Rectal smooth muscle tissue (tissue), 1 donor: Measurements from ENCODE around the gene XPO1.
"Not testable (repeated sequence)": the region's sequence is repeated elsewhere in the genome, so short reads cannot be mapped to it uniquely, and the experiment has no call there.

Experiments used
- H3K27ac ChIP-seq: one replicate; pipeline ENCODE4 v1.7.0; 2013; ENCODE audit warnings: low read depth, low read length, inconsistent platforms
- H3K27me3 ChIP-seq: one replicate; pipeline ENCODE4 v1.7.0; 2013; ENCODE audit warnings: low read length; ENCODE audit not compliant: control insufficient read depth, insufficient read depth
- H3K36me3 ChIP-seq: one replicate; pipeline ENCODE4 v1.7.0; 2013; ENCODE audit warnings: low read length; ENCODE audit not compliant: control insufficient read depth, insufficient read depth
- H3K4me1 ChIP-seq: one replicate; pipeline ENCODE4 v1.7.0; 2013; ENCODE audit warnings: low read length; ENCODE audit not compliant: control insufficient read depth, insufficient read depth
- H3K4me3 ChIP-seq: one replicate; pipeline ENCODE4 v1.7.0; 2013; ENCODE audit warnings: low read length
- H3K9ac ChIP-seq: one replicate; pipeline ENCODE4 v1.7.0; 2013; ENCODE audit warnings: low read length

XPO1 gene

DNA sequence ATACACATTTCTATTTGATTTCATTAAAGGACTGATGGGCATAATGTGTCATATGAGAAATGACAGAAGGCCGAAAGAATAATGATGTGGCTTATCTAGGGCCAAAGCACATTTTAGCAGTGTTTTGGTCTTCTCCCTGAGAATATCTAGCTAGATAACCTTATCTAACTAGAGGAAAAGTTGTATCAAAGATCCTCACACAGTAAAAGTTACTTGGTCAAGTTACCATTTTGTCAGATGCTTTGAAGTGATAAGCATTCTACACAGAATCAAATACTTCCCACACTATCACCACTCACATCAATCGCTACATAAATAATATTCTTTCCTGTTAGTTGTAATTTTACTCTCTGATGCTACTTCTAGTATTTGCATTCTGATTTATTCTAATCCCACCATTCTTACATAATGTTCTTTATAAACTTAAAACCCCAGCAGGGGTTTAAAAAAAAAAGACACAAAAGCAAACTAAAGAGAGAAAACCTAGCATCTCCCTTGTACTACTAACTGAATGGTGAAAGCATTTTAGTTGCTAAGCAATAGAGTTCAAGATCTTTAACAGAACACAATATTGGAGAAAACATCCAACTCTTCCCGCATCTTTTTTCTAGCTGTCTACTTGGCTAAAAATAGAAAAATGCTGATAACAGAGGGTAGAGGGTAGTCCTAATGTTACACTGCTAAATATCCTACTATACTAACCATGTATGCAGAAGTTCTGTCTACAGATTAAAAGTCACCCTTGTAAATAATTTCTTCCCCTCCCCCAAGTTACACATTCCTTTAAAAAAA lies 8.0 kb downstream of the XPO1 start:
- no peak overlapping the region for H3K4me3 ChIP-seq
- peaks cover 2% of the 10 kb centered on the region for H3K36me3 ChIP-seq
- H3K9ac ChIP-seq = no peak overlapping the region
- no peak overlapping the region for H3K27ac ChIP-seq
- H3K4me1 ChIP-seq = peaks cover 2% of the 10 kb centered on the region
- H3K27me3 ChIP-seq = no peaks in the 10 kb centered on the region

DNA sequence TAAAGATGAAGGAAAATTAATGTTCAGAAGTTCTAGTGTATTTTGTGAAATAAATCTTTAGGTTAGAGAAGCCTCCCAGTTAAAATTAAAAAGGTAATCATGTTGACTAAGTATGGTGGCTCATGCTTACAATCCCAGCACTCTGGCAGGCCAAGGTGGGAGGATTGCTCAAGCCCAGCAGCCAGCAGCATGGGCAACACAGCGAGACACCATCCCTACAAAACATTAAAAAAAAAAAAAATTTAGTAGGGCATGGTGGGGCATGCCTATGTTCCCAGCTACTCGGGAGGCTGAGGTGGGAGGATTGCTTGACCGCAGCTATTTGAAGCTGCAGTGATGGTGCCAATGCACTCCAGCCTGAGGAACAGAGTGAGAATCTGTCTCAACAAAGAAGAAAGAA lies 17.9 kb downstream of the XPO1 start:
- Histone ChIP-seq H3K27ac (no peak overlapping the region), H3K4me3 (no peak overlapping the region), H3K36me3 (no peaks in the 10 kb centered on the region)

DNA sequence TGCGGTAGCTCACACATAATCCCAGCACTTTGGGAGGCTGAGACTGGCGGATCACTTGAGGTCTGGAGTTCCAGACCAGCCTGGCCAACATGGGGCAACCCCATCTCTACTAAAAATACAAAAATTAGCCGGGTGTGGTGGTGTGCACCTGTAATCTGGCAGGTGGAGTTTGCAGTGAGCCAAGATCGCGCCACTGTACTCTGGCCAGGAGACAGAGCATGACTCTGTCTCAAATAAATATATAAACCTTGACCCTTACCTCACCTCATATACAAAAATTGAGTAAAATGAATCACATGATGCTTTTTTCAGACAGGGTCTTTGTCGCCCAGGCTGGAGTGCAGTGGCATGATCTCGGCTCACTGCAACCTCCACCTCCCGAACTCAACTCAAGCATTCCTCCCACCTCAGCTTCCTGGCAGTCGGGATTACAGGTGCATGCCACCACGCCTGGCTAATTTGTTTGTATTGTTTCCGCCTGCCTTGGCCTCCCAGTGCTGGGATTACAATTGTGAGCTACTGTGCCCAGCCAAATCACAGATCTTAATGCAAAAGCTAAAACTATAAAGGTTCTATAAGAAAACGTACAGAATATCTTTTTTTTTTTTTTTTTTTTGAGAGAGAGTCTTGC lies 25.3 kb downstream of the XPO1 start:
- Histone ChIP-seq H3K27me3 (no peaks in the 10 kb centered on the region), H3K9ac (no peak overlapping the region), H3K27ac (no peak overlapping the region), H3K36me3 (peaks cover 3% of the 10 kb centered on the region), H3K4me1 (no peaks in the 10 kb centered on the region), H3K4me3 (no peak overlapping the region)

More for the DNA sequence above, 17.9 kb downstream of the XPO1 start:
- H3K27me3 ChIP-seq = no peaks in the 10 kb centered on the region
- H3K4me1 ChIP-seq = no peaks in the 10 kb centered on the region
- no peak overlapping the region for H3K9ac ChIP-seq

DNA sequence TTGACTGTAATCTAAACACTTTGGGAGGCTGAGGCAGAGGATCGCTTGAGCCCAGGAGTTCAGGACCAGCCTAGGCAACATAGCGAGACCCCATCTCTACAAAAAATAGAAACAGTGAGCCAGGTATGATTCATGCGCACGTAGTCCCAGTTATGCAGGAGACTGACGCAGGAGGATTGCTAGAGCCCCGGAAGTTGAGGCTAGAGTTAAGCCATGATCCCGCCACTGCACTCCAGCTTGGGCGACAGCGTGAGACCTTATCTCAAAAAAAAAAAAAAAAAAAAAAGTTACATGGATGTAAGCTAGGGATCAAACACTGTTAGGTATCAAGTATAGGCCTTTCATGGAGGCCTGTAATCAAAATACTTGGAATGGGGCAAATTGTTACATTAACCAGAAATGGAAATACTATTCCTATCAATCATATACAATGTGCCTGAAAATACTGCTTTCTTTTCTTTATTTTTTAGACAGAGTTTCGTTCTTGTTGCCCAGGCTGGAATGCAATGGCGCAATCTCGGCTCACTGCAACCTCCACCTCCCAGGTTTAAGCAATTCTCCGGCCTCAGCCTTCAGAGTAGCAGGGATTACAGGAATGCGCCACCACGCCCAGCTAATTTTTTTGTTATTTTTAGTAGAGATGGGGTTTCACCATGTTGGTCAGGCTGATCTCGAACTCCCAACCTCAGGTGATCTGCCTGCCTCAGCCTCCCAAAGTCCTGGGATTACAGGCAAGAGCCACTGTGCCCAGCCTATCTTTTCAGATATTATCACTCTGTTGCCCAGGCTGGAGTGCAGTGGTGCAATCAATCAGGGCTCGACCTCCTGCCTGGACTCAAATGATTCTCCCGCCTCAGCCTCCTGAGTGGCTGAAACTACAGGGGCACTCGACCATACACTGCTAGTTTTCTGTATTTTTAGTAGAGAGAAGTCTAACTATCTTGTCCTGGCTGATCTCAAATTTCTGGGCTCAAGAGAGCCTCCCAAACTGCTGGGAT lies 27.2 kb downstream of the XPO1 start:
- peaks cover 3% of the 10 kb centered on the region for H3K36me3 ChIP-seq
- H3K4me1 ChIP-seq = no peaks in the 10 kb centered on the region
- no peaks in the 10 kb centered on the region for H3K27me3 ChIP-seq
- H3K27ac ChIP-seq = no peak overlapping the region
- H3K9ac ChIP-seq = no peak overlapping the region
- H3K4me3 ChIP-seq = no peak overlapping the region

DNA sequence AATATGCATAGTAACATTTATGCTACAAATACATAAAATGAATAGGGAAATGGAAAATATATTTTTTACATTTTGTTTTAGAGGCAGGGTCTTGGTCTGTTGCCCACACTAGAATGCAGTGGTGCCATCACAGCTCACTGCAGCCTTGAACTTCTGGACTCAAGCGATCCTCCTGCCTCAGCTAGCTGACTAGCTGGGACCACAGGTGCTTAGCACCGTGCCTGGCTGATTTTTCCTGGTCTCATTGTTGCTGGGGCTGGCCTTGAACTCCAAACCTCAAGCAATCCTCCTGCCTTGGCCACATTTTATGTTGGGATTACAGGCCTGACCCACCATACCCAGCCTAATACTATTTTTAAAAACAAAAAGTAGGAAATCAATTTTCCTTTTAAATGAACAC lies 33.2 kb downstream of the XPO1 start:
- peaks cover 4% of the 10 kb centered on the region for H3K36me3 ChIP-seq
- H3K4me1 ChIP-seq = no peaks in the 10 kb centered on the region

DNA sequence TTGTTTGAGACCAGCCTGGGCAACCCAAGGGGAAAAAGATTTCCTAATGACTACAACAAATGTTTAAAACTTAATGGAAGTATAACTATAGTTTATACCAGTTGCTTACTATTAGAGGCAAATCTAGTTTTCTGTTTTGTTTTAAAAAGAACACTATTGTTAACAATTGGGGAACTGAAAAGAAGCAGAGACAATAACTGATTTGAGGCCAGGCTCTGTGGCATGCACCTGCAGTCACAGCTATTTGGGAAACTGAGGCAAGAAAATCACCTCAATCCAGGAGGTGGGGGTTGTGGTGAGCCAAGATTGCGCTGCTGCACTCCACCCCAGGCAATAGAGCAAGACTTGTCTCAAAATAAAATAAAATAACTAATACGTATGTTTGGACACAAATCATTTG lies 39.1 kb downstream of the XPO1 start:
- Histone ChIP-seq H3K36me3 (peaks cover 17% of the 10 kb centered on the region), H3K4me1 (no peaks in the 10 kb centered on the region), H3K27me3 (no peaks in the 10 kb centered on the region), H3K4me3 (no peak overlapping the region), H3K9ac (no peak overlapping the region), H3K27ac (no peak overlapping the region)

More for the DNA sequence above, 33.2 kb downstream of the XPO1 start:
- no peak overlapping the region for H3K4me3 ChIP-seq
- no peaks in the 10 kb centered on the region for H3K27me3 ChIP-seq
- H3K27ac ChIP-seq = no peak overlapping the region
- H3K9ac ChIP-seq = no peak overlapping the region

DNA sequence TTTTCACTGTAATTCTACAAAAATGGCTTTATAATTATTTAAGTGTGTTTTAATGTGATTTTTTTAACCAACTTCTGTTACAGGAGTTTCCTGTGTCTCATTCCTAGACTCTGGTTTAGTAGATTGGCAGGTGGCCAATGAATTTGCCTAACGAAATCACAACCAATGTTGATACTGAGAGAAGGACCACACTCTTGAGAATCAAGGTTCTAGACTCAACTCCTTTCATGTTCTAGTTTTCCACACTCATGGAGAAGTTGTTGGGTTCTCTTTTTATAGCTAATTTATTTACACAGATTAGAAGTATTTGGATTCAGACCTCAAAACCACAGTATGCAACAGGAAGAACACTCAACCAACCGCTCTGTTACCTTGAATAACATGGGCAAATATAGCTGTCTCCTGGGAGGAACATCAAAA lies 44.6 kb downstream of the XPO1 start:
- H3K9ac ChIP-seq = no peak overlapping the region
- H3K4me3 ChIP-seq = no peak overlapping the region
- no peak overlapping the region for H3K27ac ChIP-seq
- no peaks in the 10 kb centered on the region for H3K27me3 ChIP-seq
- peaks cover 30% of the 10 kb centered on the region for H3K36me3 ChIP-seq
- no peaks in the 10 kb centered on the region for H3K4me1 ChIP-seq

DNA sequence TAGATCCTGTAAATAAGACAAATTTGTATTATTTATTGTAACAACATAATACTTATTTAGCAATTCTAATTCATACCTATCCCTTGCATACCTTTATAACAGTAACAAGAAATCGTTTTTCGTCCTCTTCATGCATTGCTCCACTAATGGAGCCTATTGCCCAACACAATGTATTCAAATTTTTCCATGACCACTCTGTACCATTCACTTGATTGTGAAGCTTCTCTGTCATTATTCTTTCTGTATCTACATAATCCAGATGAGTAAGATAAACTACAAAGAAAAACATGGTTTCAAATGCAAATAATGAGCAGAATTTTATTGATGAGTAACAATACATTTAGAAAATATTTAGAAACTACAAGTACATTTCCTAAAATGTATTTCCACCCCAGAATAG lies 45.7 kb downstream of the XPO1 start:
- H3K27me3 ChIP-seq = no peaks in the 10 kb centered on the region
- H3K9ac ChIP-seq = no peak overlapping the region
- no peak overlapping the region for H3K27ac ChIP-seq
- H3K4me1 ChIP-seq = no peaks in the 10 kb centered on the region
- H3K36me3 ChIP-seq = peaks cover 23% of the 10 kb centered on the region
- no peak overlapping the region for H3K4me3 ChIP-seq

DNA sequence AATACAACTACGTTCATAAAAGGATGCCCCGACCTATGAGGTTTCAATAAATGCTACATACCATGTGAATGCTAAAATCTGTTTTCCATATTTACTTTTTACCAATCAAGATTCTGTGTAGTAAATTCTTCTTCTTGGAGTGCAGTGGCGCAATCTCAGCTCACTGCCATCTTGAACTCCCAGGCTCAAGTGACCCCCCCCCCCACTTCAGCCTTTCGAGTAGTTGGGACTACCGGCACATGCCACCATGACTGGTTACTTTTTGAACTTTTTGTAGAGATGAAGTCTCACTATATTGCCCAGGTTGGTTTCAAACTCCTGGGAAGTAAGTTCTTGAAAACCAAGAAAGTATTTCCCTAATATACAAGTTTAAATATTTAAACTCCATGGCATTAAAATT lies 52.9 kb downstream of the XPO1 start:
- no peak overlapping the region for H3K9ac ChIP-seq
- H3K27ac ChIP-seq = no peak overlapping the region
- no peaks in the 10 kb centered on the region for H3K4me1 ChIP-seq
- H3K36me3 ChIP-seq = peaks cover 16% of the 10 kb centered on the region
- H3K4me3 ChIP-seq = no peak overlapping the region
- no peaks in the 10 kb centered on the region for H3K27me3 ChIP-seq

DNA sequence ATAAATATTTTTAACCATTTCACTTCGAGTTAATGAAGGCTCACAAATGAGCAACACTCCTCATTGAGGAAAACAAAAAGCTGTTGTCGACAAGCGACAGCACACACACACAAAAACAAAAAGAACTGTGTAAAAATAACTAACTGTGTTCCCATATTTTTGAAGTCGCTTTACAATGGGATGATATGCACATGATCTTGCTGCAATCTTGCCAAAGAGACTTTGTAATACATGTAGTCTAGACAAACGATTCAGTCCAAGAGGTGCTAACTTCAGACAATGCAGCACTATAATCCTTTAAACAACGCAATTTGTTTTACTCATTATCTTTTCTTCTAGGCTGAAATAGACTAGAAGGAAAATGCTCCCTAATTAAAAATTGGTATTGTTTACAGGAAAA lies 60.1 kb downstream of the XPO1 start:
- H3K4me3 ChIP-seq = no peak overlapping the region
- no peaks in the 10 kb centered on the region for H3K4me1 ChIP-seq
- no peak overlapping the region for H3K27ac ChIP-seq
- peaks cover 14% of the 10 kb centered on the region for H3K36me3 ChIP-seq
- H3K9ac ChIP-seq = no peak overlapping the region
- no peaks in the 10 kb centered on the region for H3K27me3 ChIP-seq

DNA sequence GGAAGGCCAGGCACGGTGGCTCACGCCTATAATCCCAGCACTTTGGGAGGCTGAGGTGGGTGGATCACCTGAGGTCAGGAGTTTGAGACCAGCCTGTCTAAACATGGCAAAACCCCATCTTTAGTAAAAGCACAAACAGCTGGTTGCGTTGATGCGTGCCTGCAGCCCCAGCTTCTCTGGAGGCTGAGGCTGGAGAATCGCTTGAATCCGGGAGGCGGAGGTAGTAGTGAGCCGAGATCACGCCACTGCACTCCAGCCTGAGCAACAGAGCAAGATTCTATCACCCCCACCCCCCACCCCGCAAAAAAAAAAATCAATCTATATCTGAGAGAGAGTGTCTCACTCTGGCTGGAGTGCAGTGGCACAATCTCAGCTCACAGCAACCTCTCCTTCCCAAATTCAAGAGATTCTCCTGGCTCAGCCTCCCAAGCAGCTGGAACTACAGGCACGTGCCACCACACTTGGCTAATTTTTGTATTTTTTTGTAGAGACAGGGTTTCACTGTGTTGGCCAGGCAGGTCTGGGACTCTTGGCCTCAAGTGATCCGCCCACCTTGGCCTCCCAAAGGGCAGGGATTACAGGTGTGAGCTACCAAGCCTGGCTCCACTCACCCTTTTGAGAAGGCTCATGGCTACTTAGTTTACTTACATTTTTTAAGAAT lies 61.1 kb downstream of the XPO1 start:
- H3K9ac ChIP-seq, H3K4me1 ChIP-seq, H3K4me3 ChIP-seq, H3K27ac ChIP-seq, H3K27me3 ChIP-seq: not testable (repeated sequence)
- H3K36me3 ChIP-seq = peaks cover 12% of the 10 kb centered on the region
